GM21367 (cell line): Measurements from ENCODE around the gene UBL5.
"Not testable (repeated sequence)": the region's sequence is repeated elsewhere in the genome, so short reads cannot be mapped to it uniquely, and the experiment has no call there.

ENCODE experiments used
- ATAC-seq: cut with Tn5 transposase; IDR thresholded peaks from one replicate; pipeline ENCODE4 v1.9.1; 2021; ENCODE audit not compliant: unreplicated experiment

UBL5 gene

DNA sequence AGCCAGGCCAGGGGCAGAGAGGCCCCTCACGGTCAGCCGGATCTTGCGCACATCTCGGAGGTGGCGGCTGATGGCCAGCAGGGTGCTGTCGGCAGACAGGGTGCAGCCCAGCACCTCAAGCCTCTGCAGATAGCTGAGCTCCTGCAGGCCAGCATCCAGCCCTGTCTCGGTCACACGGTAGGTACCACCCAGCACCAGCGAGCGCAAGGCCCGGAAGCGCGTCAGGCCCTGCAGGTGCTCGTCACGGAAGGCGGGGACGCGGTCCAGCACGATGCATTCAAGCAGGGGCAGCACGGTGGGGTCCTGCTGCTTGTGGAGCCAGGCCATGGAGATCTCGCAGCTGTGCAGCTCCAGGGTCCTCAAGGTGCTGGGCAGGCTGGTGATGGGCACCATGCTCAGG is 16.6 kb upstream of the UBL5 start:
- no peak for ATAC-seq

- no peak for ATAC-seq
These were observed 9.5 kb upstream of the UBL5 start for GRCh38 chr19:9818175-9818733.

DNA sequence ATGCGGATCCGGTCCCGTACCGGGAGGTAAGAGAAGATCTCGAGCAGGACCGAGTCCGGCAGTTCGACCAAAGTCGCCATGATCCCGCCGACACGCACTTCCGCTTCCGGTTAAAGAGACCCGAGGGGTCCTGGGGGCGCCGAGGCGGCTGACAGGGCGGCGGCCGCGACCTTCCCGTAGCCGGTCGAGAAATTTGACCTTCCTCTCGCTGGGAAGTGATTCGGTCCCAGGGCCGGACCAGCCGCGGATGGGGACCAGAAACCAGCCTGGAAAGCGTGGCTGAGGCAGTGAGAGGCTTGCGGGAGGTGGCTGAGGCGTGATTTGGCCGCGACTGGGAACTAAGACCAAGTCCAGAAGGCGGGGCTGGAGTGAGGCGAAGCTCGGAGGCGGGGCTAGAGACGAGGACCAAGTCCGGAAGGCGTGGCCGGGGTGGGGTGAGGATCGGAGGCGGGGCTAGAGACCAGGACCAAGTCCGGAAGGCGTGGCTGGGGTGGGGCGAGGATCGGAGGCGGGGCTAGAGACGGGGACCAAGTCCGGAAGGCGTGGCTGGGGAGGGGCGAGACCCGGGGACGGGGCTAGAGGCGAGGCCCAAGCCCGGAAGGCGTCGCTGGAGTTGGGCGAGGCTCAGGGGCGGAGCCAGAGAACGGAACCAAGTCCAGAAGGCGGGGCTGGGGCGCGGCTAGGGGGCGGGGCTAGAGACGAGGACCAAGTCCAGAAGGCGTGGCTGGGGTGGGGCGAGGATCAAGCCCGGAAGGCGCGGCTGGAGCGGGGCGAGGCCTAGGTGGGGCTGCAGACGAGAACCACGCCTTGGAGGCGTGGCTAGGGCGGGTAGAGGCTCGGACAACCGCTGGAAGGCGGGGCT is 8.8 kb upstream of the UBL5 start, which contains the start of gene FBXL12:
TSS of gene FBXL12 (minus strand) at position 346 of the 862 bp plus-strand sequence. CDS start at position 80, 266 bp downstream.
- ATAC-seq, result peak; percentile 70

DNA sequence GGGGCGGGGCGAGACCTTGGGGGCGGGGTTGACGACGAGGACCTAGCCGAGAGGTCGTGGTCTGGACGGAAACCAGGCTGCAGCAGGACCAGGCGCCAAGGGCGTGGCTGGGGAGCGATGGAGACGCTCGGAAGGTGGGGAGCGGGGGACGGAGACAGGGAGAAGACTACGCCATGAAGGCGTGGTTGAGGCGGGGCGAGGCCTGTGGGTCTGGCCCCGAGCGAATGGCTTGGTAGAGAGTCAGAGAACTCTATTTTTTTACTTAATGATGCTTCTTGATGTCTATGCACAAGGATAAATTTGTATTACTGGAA is 8.2 kb upstream of the UBL5 start:
- no peak for ATAC-seq

- not testable (repeated sequence) for ATAC-seq
These were observed 7.7 kb upstream of the UBL5 start for GRCh38 chr19:9820034-9820433.

DNA sequence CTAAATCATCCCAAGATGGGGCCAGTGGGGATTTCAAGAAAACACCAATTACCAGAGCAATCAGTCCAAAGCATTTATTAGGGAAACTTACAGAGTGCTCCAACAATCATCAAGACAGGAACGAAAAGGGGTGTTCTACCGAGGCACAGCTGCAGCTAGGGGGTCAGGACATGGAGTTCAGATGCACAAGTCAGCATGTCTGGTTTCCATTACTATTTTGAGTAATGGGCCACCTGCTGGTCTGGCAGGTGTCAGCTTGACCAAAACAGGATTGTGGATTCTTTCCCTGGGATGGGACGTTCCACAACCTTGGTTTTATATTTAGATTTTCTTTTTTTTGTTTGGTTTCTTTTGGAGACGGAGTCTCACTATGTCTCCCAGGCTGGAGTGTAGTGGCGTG is 3.9 kb upstream of the UBL5 start:
- ATAC-seq, result no peak

GRCh38 chr19:9828551-9829063 is 889 bp downstream of the UBL5 start:
- ATAC-seq, result no peak

- no peak for ATAC-seq
These were observed 6.6 kb downstream of the UBL5 start for GRCh38 chr19:9834307-9834725.

- ATAC-seq, result peak; percentile 86
These were observed 7.2 kb downstream of the UBL5 start, which contains the start of gene PIN1 for GRCh38 chr19:9834726-9835506. PIN1 (plus strand) TSS chr19:9835318; CDS start chr19:9835345, 27 bp downstream.

GRCh38 chr19:9835507-9835949 is 7.8 kb downstream of the UBL5 start:
- ATAC-seq, result no peak

DNA sequence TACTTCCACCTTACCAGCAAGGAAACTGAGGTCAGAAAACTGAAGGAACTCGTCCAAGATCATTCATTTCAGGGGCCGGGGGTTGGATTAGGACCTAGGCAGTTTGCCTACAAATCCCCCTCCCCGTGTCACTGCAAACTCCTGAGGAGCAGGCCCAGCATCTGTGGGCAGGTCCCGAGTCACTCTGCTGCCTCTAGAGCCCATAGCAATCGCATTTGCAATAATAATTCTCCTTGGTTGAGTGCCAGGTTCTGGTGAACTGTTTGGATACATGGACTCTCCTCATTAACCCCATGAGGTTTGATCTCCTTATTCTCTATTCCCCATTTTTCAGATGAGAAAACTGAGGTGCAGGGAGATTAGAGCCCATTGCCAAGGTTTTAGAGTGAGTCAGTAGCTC is 8.3 kb downstream of the UBL5 start:
- ATAC-seq, result no peak

DNA sequence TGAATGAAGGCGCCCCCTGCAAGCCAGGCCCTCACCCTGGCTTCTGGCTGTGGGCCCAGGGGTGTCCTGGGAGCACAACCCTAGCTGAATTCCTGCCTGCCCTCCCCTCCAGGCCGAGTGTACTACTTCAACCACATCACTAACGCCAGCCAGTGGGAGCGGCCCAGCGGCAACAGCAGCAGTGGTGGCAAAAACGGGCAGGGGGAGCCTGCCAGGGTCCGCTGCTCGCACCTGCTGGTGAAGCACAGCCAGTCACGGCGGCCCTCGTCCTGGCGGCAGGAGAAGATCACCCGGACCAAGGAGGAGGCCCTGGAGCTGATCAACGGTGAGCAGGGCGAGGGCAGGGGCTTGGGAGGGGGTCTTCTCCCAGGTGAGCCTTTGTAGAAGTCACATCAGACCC is 10.6 kb downstream of the UBL5 start:
- ATAC-seq, result no peak

DNA sequence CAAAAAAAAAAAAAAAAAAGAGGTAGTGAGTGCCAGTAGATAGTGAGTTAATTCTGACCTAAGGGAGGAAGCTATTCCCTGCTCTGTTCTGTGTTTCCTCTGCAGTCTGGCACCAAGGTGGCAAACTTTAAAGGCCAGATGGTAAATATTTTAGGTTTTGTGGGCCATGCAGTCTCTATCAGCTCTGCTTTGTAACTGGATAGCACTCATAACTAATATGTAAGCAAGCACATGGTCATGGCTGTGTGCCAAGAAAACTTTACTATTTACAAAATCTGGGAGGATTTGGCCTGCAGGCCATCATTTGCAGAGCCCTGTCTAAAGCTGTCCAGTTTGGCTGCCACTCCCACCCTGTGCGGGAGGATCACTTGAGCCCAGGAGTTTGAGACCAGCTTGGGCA is 11.7 kb downstream of the UBL5 start:
- ATAC-seq, result no peak

GRCh38 chr19:9842834-9843625 is 15.3 kb downstream of the UBL5 start:
- no peak for ATAC-seq

- ATAC-seq, result not testable (repeated sequence)
These were observed 16.0 kb downstream of the UBL5 start for GRCh38 chr19:9843626-9844273.

GRCh38 chr19:9847087-9847671 is 19.5 kb downstream of the UBL5 start:
- no peak for ATAC-seq

DNA sequence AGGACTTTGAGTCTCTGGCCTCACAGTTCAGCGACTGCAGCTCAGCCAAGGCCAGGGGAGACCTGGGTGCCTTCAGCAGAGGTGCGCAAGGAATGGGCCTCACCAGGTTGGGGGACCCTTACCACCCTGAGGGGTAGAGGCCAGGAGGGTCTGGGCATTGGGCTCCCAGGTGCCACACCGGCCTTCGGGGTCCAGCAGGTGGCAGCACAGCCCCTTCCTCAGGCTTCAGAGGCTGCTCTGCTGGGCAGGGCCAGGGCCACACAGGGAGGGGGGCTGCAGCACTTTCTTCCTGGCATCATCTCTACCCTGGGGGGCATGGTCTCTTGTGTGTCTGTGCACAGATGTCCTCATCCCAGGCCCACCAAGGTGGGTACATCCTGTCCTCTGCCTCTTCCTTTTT is 20.3 kb downstream of the UBL5 start:
- no peak for ATAC-seq

DNA sequence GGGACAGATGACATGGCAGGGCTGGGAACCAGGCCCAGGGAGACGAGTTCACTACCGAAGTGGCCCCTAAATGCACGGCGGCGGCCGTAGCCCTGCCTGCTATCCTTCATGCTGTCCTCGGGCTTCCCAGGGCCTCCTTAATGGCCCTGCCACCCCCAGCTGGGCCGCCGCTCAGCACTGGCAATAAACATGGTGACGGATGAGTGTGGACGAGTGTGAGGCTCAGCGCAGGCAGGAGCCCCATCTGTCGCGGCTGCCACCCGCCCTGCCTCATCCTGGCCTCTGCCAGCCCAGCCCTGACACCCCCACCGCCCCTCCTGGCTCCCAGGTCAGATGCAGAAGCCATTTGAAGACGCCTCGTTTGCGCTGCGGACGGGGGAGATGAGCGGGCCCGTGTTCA is 21.0 kb downstream of the UBL5 start:
- no peak for ATAC-seq

GRCh38 chr19:9849791-9850190 is 22.1 kb downstream of the UBL5 start:
- no peak for ATAC-seq
